Right lung (tissue), 5 donors: ENCODE measurements around the gene ZNF593. TPM values are rescaled to one million over a fixed set of nuclear protein-coding genes. Genes with fewer than 3 reads are reported as not detected.
A peak's percentile ranks its signal among the peaks of the same experiment; 100 is the strongest.

Experiments used
- DNase-seq, 2 donors: peaks; one replicate each; pipeline ENCODE4 v3.0.0-alpha.2; 2013
- polyA plus RNA-seq, 5 donors: library from polyadenylated mRNA; unstranded; fragments of 120-200 nt; gene quantifications; one replicate each; pipeline versions ENCODE4 v1.2.1 to v1.2.3, GENCODE V29; 2013; ENCODE audit warnings: inconsistent platforms in 1 of 5, low replicate concordance in 1 of 5; ENCODE audit not compliant: insufficient read length in 5 of 5, insufficient read depth in 1 of 5

The ZNF593 gene
- polyA plus RNA-seq, 5 donors, result 8.1 to 23.0 (median 14.2) TPM

GRCh38 chr1:26166719-26167281, 2.9 kb upstream of the ZNF593 start:
- no peak for DNase-seq

- no peak for DNase-seq
Observed at GRCh38 chr1:26168410-26169197, 1.1 kb upstream of the ZNF593 start, which contains the start of gene C1orf232. Gene C1orf232 (minus strand): TSS chr1:26168963. CDS start chr1:26168499, 464 bp downstream.

GRCh38 chr1:26169198-26169554, 532 bp upstream of the ZNF593 start:
- no peak for DNase-seq

- no peak for DNase-seq
Observed at GRCh38 chr1:26170472-26170821, 739 bp downstream of the ZNF593 start.

GRCh38 chr1:26171084-26172072, 1.7 kb downstream of the ZNF593 start, which contains the start of gene ZNF593OS:
Gene ZNF593OS (minus strand): TSS chr1:26171832. CDS start chr1:26171661, 171 bp downstream.
- DNase-seq, result no peak

GRCh38 chr1:26175346-26175745, 5.6 kb downstream of the ZNF593 start:
- no peak for DNase-seq

GRCh38 chr1:26177182-26177684, 7.5 kb downstream of the ZNF593 start, which contains the start of gene CNKSR1:
Gene CNKSR1 (plus strand): TSS chr1:26177491. CDS start chr1:26177548, 57 bp downstream.
- DNase-seq, result peak; percentile 55 to 56

- no peak for DNase-seq
Observed at GRCh38 chr1:26180010-26180506, 10.3 kb downstream of the ZNF593 start.

GRCh38 chr1:26181586-26182382, 12.1 kb downstream of the ZNF593 start:
- no peak for DNase-seq

GRCh38 chr1:26182383-26182696, 12.6 kb downstream of the ZNF593 start:
- DNase-seq, result no peak

- DNase-seq, result no peak
Observed at GRCh38 chr1:26184086-26184485, 14.4 kb downstream of the ZNF593 start.

- DNase-seq, result no peak
Observed at GRCh38 chr1:26184883-26185282, 15.2 kb downstream of the ZNF593 start.

GRCh38 chr1:26187882-26188281, 18.2 kb downstream of the ZNF593 start:
- no peak for DNase-seq

GRCh38 chr1:26188477-26188876, 18.8 kb downstream of the ZNF593 start:
- DNase-seq, result no peak

GRCh38 chr1:26189331-26189730, 19.6 kb downstream of the ZNF593 start:
- DNase-seq, result no peak

- DNase-seq, result no peak
Observed at GRCh38 chr1:26189751-26190275, 20.1 kb downstream of the ZNF593 start.

- no peak for DNase-seq
Observed at GRCh38 chr1:26190373-26190987, 20.8 kb downstream of the ZNF593 start, which contains the start of gene CATSPER4. Gene CATSPER4 (plus strand): TSS chr1:26190602. CDS start chr1:26190628, 26 bp downstream.

GRCh38 chr1:26191739-26192138, 22.0 kb downstream of the ZNF593 start:
- no peak for DNase-seq

GRCh38 chr1:26195805-26196204, 26.1 kb downstream of the ZNF593 start:
- DNase-seq, result no peak

- no peak for DNase-seq
Observed at GRCh38 chr1:26197301-26197700, 27.6 kb downstream of the ZNF593 start.
